Osteocyte (in vitro differentiated cells): ENCODE measurements around the gene BIK. TPM values are rescaled to one million over a fixed set of nuclear protein-coding genes. Genes with fewer than 3 reads are reported as not detected.

Experiments
- DNase-seq: peaks from one replicate; pipeline ENCODE4 v3.0.0; 2021; ENCODE audit warnings: mixed read lengths; ENCODE audit not compliant: unreplicated experiment; ENCODE audit errors: extremely low spot score
- H3K27ac Mint-ChIP-seq: one replicate; pipeline ENCODE4 v1.8.0; 2021; ENCODE audit warnings: mild to moderate bottlenecking, mixed read lengths; ENCODE audit not compliant: unreplicated experiment
- H3K27me3 Mint-ChIP-seq: one replicate; pipeline ENCODE4 v1.8.0; 2021; ENCODE audit warnings: mixed read lengths; ENCODE audit not compliant: unreplicated experiment
- H3K36me3 Mint-ChIP-seq: one replicate; pipeline ENCODE4 v1.8.0; 2021; ENCODE audit warnings: mixed read lengths; ENCODE audit not compliant: unreplicated experiment
- H3K4me1 Mint-ChIP-seq: one replicate; pipeline ENCODE4 v1.8.0; 2021; ENCODE audit warnings: mixed read lengths; ENCODE audit not compliant: unreplicated experiment
- H3K4me3 Mint-ChIP-seq: one replicate; pipeline ENCODE4 v1.8.0; 2021; ENCODE audit warnings: mild to moderate bottlenecking, moderate library complexity, mixed read lengths; ENCODE audit not compliant: unreplicated experiment
- H3K9me3 Mint-ChIP-seq: one replicate; pipeline ENCODE4 v1.8.0; 2021; ENCODE audit warnings: mixed read lengths; ENCODE audit not compliant: unreplicated experiment
- total RNA-seq: library from RNA; stranded (reverse); gene quantifications from 2 replicates; pipeline ENCODE4 v1.2.1, GENCODE V29; 2021
- TF ChIP-seq, protein P1 (sequence below): fragments of 200-600 bp; sonication (generic); IDR thresholded peaks from 2 replicates; pipeline ENCODE4 v1.5.0; 2021; ENCODE audit warnings: antibody characterized with exemption, mild to moderate bottlenecking, moderate library complexity

The BIK gene
- total RNA-seq, 1 donor from 2014 or later: not detected

- no peak overlapping the region for H3K4me3 Mint-ChIP-seq
- H3K4me1 Mint-ChIP-seq: peaks cover 6% of the 10 kb centered on the region
- no peaks in the 10 kb centered on the region for H3K36me3 Mint-ChIP-seq
- no peak for DNase-seq
- TF ChIP-seq, protein P1, sequence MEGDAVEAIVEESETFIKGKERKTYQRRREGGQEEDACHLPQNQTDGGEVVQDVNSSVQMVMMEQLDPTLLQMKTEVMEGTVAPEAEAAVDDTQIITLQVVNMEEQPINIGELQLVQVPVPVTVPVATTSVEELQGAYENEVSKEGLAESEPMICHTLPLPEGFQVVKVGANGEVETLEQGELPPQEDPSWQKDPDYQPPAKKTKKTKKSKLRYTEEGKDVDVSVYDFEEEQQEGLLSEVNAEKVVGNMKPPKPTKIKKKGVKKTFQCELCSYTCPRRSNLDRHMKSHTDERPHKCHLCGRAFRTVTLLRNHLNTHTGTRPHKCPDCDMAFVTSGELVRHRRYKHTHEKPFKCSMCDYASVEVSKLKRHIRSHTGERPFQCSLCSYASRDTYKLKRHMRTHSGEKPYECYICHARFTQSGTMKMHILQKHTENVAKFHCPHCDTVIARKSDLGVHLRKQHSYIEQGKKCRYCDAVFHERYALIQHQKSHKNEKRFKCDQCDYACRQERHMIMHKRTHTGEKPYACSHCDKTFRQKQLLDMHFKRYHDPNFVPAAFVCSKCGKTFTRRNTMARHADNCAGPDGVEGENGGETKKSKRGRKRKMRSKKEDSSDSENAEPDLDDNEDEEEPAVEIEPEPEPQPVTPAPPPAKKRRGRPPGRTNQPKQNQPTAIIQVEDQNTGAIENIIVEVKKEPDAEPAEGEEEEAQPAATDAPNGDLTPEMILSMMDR: no peak
- H3K9me3 Mint-ChIP-seq: no peaks in the 10 kb centered on the region
- H3K27ac Mint-ChIP-seq: no peak overlapping the region
- H3K27me3 Mint-ChIP-seq: no peaks in the 10 kb centered on the region
These were observed 16.0 kb upstream of the BIK start for GRCh38 chr22:43094551-43094950.

GRCh38 chr22:43096420-43096819 lies 14.1 kb upstream of the BIK start:
- Mint-ChIP-seq H3K4me3 (no peak overlapping the region), H3K4me1 (no peaks in the 10 kb centered on the region), H3K9me3 (no peaks in the 10 kb centered on the region), H3K27me3 (no peaks in the 10 kb centered on the region), H3K36me3 (no peaks in the 10 kb centered on the region), H3K27ac (no peak overlapping the region)
- DNase-seq: no peak
- TF ChIP-seq, protein P1: no peak

- no peaks in the 10 kb centered on the region for H3K36me3 Mint-ChIP-seq
- no peaks in the 10 kb centered on the region for H3K27me3 Mint-ChIP-seq
- no peak overlapping the region for H3K27ac Mint-ChIP-seq
- H3K4me3 Mint-ChIP-seq: no peak overlapping the region
- H3K9me3 Mint-ChIP-seq: no peaks in the 10 kb centered on the region
- TF ChIP-seq, protein P1: no peak
- no peak for DNase-seq
- H3K4me1 Mint-ChIP-seq: no peaks in the 10 kb centered on the region
These were observed 12.2 kb upstream of the BIK start for GRCh38 chr22:43098356-43098755.

GRCh38 chr22:43099095-43099494 lies 11.5 kb upstream of the BIK start:
- Mint-ChIP-seq H3K9me3 (no peaks in the 10 kb centered on the region), H3K27me3 (no peaks in the 10 kb centered on the region), H3K36me3 (no peaks in the 10 kb centered on the region), H3K27ac (no peak overlapping the region), H3K4me3 (no peak overlapping the region), H3K4me1 (no peaks in the 10 kb centered on the region)
- TF ChIP-seq, protein P1: no peak
- DNase-seq: no peak

- DNase-seq: no peak
- no peak overlapping the region for H3K27ac Mint-ChIP-seq
- no peaks in the 10 kb centered on the region for H3K27me3 Mint-ChIP-seq
- no peak overlapping the region for H3K4me3 Mint-ChIP-seq
- no peaks in the 10 kb centered on the region for H3K4me1 Mint-ChIP-seq
- H3K36me3 Mint-ChIP-seq: no peaks in the 10 kb centered on the region
- H3K9me3 Mint-ChIP-seq: no peaks in the 10 kb centered on the region
- TF ChIP-seq, protein P1: no peak
These were observed 10.3 kb upstream of the BIK start for GRCh38 chr22:43100225-43100624.
